PC-9 (cell line): ENCODE results near the gene ARHGEF12. TPM values are rescaled to one million over a fixed set of nuclear protein-coding genes. Genes with fewer than 3 reads are reported as not detected.

Source experiments
- BruUV-seq: library from RNA; stranded (reverse); fragments of 400-500 nt; replicated peaks from 2 replicates; lab custom pipeline; 2021; lab: Mats Ljungman, UMichigan
- CTCF ChIA-PET: fragments of 300-600 bp; sonication (Branson Sonifier 250); formaldehyde crosslinking; loops from one replicate; lab custom pipeline; 2022; ENCODE audit warnings: antibody characterized with exemption; lab: Charles Lee
- POLR2A ChIA-PET: fragments of 300-600 bp; sonication (Branson Sonifier 250); formaldehyde crosslinking; loops from one replicate; lab custom pipeline; 2022; ENCODE audit warnings: antibody characterized with exemption; ENCODE audit not compliant: unreplicated experiment; lab: Charles Lee
- DNase-seq, 2 experiments: peaks; one replicate each; pipeline versions ENCODE4 v3.0.0 to v3.0.0-alpha.2; 2015 to 2022; ENCODE audit warnings: mixed read lengths in 1 of 2
- H2AFZ ChIP-seq: fragments of 200-600 bp; sonication (generic); 2 replicates; pipeline ENCODE4 v1.8.1; 2017; ENCODE audit warnings: antibody characterized with exemption
- H3F3A ChIP-seq: fragments of 200-600 bp; sonication (generic); 2 replicates; pipeline ENCODE4 v1.8.1; 2017; ENCODE audit warnings: antibody characterized with exemption, mild to moderate bottlenecking, low read depth; ENCODE audit not compliant: insufficient read depth
- H3K27ac ChIP-seq: fragments of 200-600 bp; sonication (generic); 2 replicates; pipeline ENCODE4 v1.6.1; 2016; ENCODE audit warnings: mixed run types
- H3K27me3 ChIP-seq: fragments of 200-600 bp; sonication (generic); 2 replicates; pipeline ENCODE4 v1.6.1; 2016; ENCODE audit warnings: low read depth, mixed run types; ENCODE audit not compliant: insufficient read depth
- H3K36me3 ChIP-seq: fragments of 200-600 bp; sonication (generic); 2 replicates; pipeline ENCODE4 v1.6.1; 2016; ENCODE audit warnings: low read depth, mixed run types
- H3K4me1 ChIP-seq: fragments of 200-600 bp; sonication (generic); replicated peaks from 2 replicates; pipeline ENCODE4 v1.6.1; 2016; ENCODE audit warnings: mixed run types; ENCODE audit not compliant: insufficient read depth
- H3K4me2 ChIP-seq: fragments of 200-600 bp; sonication (generic); 2 replicates; pipeline ENCODE4 v1.6.1; 2017; ENCODE audit warnings: mixed run types
- H3K4me3 ChIP-seq: fragments of 200-600 bp; sonication (generic); 2 replicates; pipeline ENCODE4 v1.6.1; 2016; ENCODE audit warnings: mixed run types
- H3K79me2 ChIP-seq: fragments of 200-600 bp; sonication (generic); 2 replicates; pipeline ENCODE4 v1.6.1; 2017; ENCODE audit warnings: low read depth, mixed run types
- H3K9me2 ChIP-seq: fragments of 200-600 bp; sonication (generic); 2 replicates; pipeline ENCODE4 v1.8.1; 2017; ENCODE audit warnings: mild to moderate bottlenecking; ENCODE audit not compliant: insufficient read depth
- H3K9me3 ChIP-seq: fragments of 200-600 bp; sonication (generic); 2 replicates; pipeline ENCODE4 v1.8.1; 2016; ENCODE audit warnings: low read depth; ENCODE audit not compliant: insufficient read depth
- H4K20me1 ChIP-seq: fragments of 200-600 bp; sonication (generic); 2 replicates; pipeline ENCODE4 v1.8.1; 2017; ENCODE audit not compliant: insufficient read depth
- EZH2 ChIP-seq: fragments of 200-600 bp; sonication (generic); IDR thresholded peaks from 2 replicates; pipeline ENCODE4 v1.8.0; 2017; ENCODE audit warnings: antibody characterized with exemption, low read depth
- intact Hi-C: fragments of 100-400 bp; cut with micrococcal nuclease; formaldehyde crosslinking; loops from one replicate; pipeline ENCODE4 v1.10.0; 2022; ENCODE audit not compliant: unreplicated experiment
- total RNA-seq: library from RNA; stranded (reverse); gene quantifications from 2 replicates; pipeline ENCODE4 v1.2.3, GENCODE V29; 2021
- TF ChIP-seq, protein P1 (sequence below): fragments of 200-600 bp; sonication (generic); conservative IDR thresholded peaks from 2 replicates; pipeline ENCODE4 v1.6.1; 2017; ENCODE audit warnings: mixed run types, antibody characterized with exemption, mild to moderate bottlenecking, moderate library complexity

The ARHGEF12 gene
- total RNA-seq, 1 experiment from 2014 or later = 76.5 TPM

DNA sequence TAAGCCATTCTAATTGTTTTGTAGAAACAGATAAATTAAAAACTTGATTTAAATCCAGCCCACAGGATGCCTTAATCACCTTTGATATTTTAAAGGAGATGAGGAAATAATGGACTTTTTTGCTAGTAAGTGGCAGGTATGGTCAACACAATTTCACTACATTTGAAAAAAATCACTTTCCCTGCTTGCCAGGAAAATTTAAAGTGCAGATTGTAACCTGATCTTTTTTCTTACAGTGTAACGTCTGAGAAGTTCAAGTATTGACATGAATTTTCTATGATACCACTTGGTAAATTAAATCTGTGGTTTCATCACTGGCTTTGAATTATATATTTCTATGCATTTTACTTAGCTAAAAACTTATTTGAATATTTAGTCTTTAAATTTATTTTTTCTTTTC lies 65.3 kb downstream of the ARHGEF12 start:
- ChIA-PET POLR2A (no interaction called here), CTCF (no interaction called here)
- Histone ChIP-seq H3K27me3 (no peaks in the 10 kb centered on the region), H3K4me2 (peak overlapping the region; percentile 76), H3K4me1 (peaks cover 32% of the 10 kb centered on the region), H3F3A (peaks cover 14% of the 10 kb centered on the region), H2AFZ (no peak overlapping the region), H3K9me3 (no peaks in the 10 kb centered on the region), H4K20me1 (peaks cover 25% of the 10 kb centered on the region), H3K4me3 (no peak overlapping the region), H3K27ac (peak overlapping the region; percentile 44), H3K79me2 (peaks cover 75% of the 10 kb centered on the region), H3K9me2 (no peaks in the 10 kb centered on the region), H3K36me3 (no peaks in the 10 kb centered on the region)
- no TSS peak for BruUV-seq
- intact Hi-C loops = loop anchor here (2.0 kb wide), 1 partner anchor 63 kb away; no protein-coding TSS in a partner anchor
- TF ChIP-seq, protein P1, sequence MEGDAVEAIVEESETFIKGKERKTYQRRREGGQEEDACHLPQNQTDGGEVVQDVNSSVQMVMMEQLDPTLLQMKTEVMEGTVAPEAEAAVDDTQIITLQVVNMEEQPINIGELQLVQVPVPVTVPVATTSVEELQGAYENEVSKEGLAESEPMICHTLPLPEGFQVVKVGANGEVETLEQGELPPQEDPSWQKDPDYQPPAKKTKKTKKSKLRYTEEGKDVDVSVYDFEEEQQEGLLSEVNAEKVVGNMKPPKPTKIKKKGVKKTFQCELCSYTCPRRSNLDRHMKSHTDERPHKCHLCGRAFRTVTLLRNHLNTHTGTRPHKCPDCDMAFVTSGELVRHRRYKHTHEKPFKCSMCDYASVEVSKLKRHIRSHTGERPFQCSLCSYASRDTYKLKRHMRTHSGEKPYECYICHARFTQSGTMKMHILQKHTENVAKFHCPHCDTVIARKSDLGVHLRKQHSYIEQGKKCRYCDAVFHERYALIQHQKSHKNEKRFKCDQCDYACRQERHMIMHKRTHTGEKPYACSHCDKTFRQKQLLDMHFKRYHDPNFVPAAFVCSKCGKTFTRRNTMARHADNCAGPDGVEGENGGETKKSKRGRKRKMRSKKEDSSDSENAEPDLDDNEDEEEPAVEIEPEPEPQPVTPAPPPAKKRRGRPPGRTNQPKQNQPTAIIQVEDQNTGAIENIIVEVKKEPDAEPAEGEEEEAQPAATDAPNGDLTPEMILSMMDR = no peak
- no peak for TF ChIP-seq EZH2
- DNase-seq = no peak

DNA sequence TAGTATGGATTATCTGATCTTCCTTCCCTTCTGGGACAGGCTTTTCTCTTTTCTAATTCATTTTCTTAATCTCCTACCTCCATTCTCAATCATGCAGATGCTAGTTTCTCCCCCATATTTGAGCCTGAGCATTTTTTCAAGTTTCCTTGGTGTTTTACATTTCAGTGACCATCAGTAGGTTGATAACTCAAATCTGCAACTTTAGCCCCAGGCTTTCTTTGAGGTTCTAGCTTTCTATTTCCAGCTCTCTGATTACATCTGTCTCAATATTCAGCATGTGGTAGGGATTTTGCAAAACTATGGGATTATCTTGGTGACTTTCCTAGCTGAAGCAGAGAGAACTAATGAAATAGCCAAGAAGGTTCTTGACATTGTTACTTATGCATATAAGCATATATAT lies 67.8 kb downstream of the ARHGEF12 start:
- H3K9me3 ChIP-seq = no peaks in the 10 kb centered on the region
- no peak for DNase-seq
- H3K4me2 ChIP-seq = no peak overlapping the region
- H3K4me1 ChIP-seq = peaks cover 32% of the 10 kb centered on the region
- no peak overlapping the region for H2AFZ ChIP-seq
- no peaks in the 10 kb centered on the region for H3K27me3 ChIP-seq
- H3K36me3 ChIP-seq = no peaks in the 10 kb centered on the region
- no peak overlapping the region for H3K27ac ChIP-seq
- TF ChIP-seq, protein P1 = no peak
- TF ChIP-seq EZH2 = no peak
- intact Hi-C loops = no loop called here
- peaks cover 25% of the 10 kb centered on the region for H4K20me1 ChIP-seq
- POLR2A ChIA-PET = interaction anchor here (0.7 kb wide), 1 partner anchor 745 kb away, joined by 4 read pairs; no protein-coding TSS in a partner anchor
- peaks cover 14% of the 10 kb centered on the region for H3F3A ChIP-seq
- no peak overlapping the region for H3K4me3 ChIP-seq
- H3K9me2 ChIP-seq = no peaks in the 10 kb centered on the region
- no TSS peak for BruUV-seq
- CTCF ChIA-PET = interaction anchor here (0.6 kb wide), 1 partner anchor 9 kb away, joined by 6 read pairs; no protein-coding TSS in a partner anchor
- H3K79me2 ChIP-seq = peaks cover 56% of the 10 kb centered on the region

DNA sequence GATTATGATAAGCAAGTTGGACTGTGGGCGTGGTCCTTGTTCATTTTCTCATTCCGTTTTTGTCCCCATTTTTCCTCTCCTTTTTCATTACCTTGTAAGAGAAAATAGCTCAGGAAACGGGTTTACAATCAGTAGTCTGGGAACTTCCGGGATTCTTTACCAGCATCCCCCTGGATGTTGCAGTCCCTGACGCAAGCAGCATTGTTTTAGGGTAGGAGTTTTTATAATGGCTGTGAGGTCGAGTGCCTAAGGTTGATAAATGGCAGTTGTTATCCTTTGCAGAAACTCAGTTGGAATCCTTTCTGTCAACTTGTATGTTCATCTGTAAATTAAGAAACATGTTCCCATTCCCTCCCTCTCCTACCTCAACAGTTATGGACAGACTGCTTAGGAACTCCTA lies 68.3 kb downstream of the ARHGEF12 start:
- TF ChIP-seq, protein P1 = no peak
- no peak for TF ChIP-seq EZH2
- peaks cover 30% of the 10 kb centered on the region for H3K4me1 ChIP-seq
- intact Hi-C loops = no loop called here
- H3F3A ChIP-seq = peaks cover 14% of the 10 kb centered on the region
- peaks cover 55% of the 10 kb centered on the region for H3K79me2 ChIP-seq
- H3K9me2 ChIP-seq = no peaks in the 10 kb centered on the region
- no peaks in the 10 kb centered on the region for H3K27me3 ChIP-seq
- H3K4me2 ChIP-seq = no peak overlapping the region
- H4K20me1 ChIP-seq = peaks cover 25% of the 10 kb centered on the region
- H3K4me3 ChIP-seq = no peak overlapping the region
- POLR2A ChIA-PET = interaction anchor here (0.7 kb wide), 1 partner anchor 32 kb away, joined by 3 read pairs; no protein-coding TSS in a partner anchor
- H3K36me3 ChIP-seq = no peaks in the 10 kb centered on the region
- DNase-seq = no peak
- no peaks in the 10 kb centered on the region for H3K9me3 ChIP-seq
- BruUV-seq = no TSS peak
- CTCF ChIA-PET = interaction anchor here (0.6 kb wide), 1 partner anchor 9 kb away, joined by 6 read pairs; no protein-coding TSS in a partner anchor
- no peak overlapping the region for H2AFZ ChIP-seq
- no peak overlapping the region for H3K27ac ChIP-seq
